K562 (cell line): ENCODE results near the gene RNF223. TPM values are rescaled to one million over a fixed set of nuclear protein-coding genes. Genes with fewer than 3 reads are reported as not detected.

Experiments
- CTBP1 ChIP-seq: fragments of 450-650 bp; IDR thresholded peaks from 2 replicates; pipeline ENCODE4 v1.6.1; 2016; ENCODE audit warnings: borderline replicate concordance
- FOXA3 ChIP-seq, 2 experiments: fragments of 450-650 bp in 1 of 2; sonication (generic) in 1 of 2; formaldehyde crosslinking; IDR thresholded peaks in 1 of 2; conservative IDR thresholded peaks in 1 of 2; 2 replicates each; pipeline versions ENCODE4 v1.4.0 to v1.8.0; 2020 to 2022; ENCODE audit warnings: mild to moderate bottlenecking in 2 of 2, missing genetic modification reagents in 1 of 2
- GABPB1 ChIP-seq: sonication (generic); formaldehyde crosslinking; IDR thresholded peaks from 2 replicates; pipeline ENCODE4 v1.8.0; 2022; ENCODE audit warnings: mild to moderate bottlenecking, missing genetic modification reagents
- JUN ChIP-seq, 2 experiments: sonication (generic) in 1 of 2; formaldehyde crosslinking in 1 of 2; IDR thresholded peaks; 2 replicates each; pipeline versions ENCODE4 v1.6.1 to v1.8.0; 2012 to 2022; ENCODE audit warnings: borderline replicate concordance in 2 of 2, mild to moderate bottlenecking in 2 of 2, improper control_type of control experiment in 1 of 2, low read depth in 1 of 2, low read length in 1 of 2, missing genetic modification reagents in 1 of 2
- ZNF197 ChIP-seq: fragments of 200-800 bp; sonication (Bioruptor generic); IDR thresholded peaks from 2 replicates; pipeline ENCODE4 v1.6.1; 2016; ENCODE audit warnings: low read depth, missing genetic modification characterization, missing compliant biosample characterization
- polyA plus RNA-seq, 8 experiments: library from polyadenylated mRNA; depleted of rRNA in 4 of 8; stranded (reverse) in 5 of 8; unstranded in 3 of 8; fragments of >200 nt; fragmentation: Nextera tagmentation in 2 of 8; fragmentation: Illumina TruSeq in 1 of 8; extraction: Ambion mirVana in 2 of 8; extraction: Trizol in 1 of 8; gene quantifications; 2 replicates each; pipeline versions ENCODE4 v1.2.1 to v1.2.3, GENCODE V29; 2011 to 2014; ENCODE audit warnings: inconsistent platforms in 1 of 8, missing spikeins in 1 of 8
- total RNA-seq, 7 experiments: library from RNA; depleted of rRNA in 6 of 7; stranded (reverse); fragments of >200 nt in 6 of 7; fragmentation: Illumina TruSeq in 2 of 7; extraction: Trizol in 2 of 7; gene quantifications; 2 replicates each; pipeline versions ENCODE4 v1.2.1 to v1.2.3, GENCODE V29; 2011 to 2021; ENCODE audit warnings: low replicate concordance in 1 of 7
- TF ChIP-seq, protein P1 (sequence below): fragments of 450-650 bp; formaldehyde crosslinking; IDR thresholded peaks from 2 replicates; pipeline ENCODE4 v1.4.0; 2020; ENCODE audit warnings: mild to moderate bottlenecking, moderate library complexity
- TF ChIP-seq, protein P2 (sequence below): fragments of 250-450 bp; sonication (Bioruptor Pico); IDR thresholded peaks from 2 replicates; pipeline ENCODE4 v1.4.0; 2020; ENCODE audit warnings: mild to moderate bottlenecking, moderate library complexity
- TF ChIP-seq, protein P3 (sequence below), 2 experiments: fragments of 450-650 bp; formaldehyde crosslinking in 1 of 2; IDR thresholded peaks; 2 replicates each; pipeline versions ENCODE4 v1.4.0 to v1.6.1; 2014 to 2020; ENCODE audit warnings: mild to moderate bottlenecking in 2 of 2, borderline replicate concordance in 1 of 2, low read depth in 1 of 2
- TF ChIP-seq, protein P4 (sequence below), 2 experiments: IDR thresholded peaks; 2 replicates each; pipeline ENCODE4 v1.6.1; 2011; ENCODE audit warnings: borderline replicate concordance in 1 of 2, control low read depth in 1 of 2, low read depth in 1 of 2, low read length in 1 of 2, mild to moderate bottlenecking in 1 of 2, mixed read lengths in 1 of 2, moderate library complexity in 1 of 2; ENCODE audit not compliant: insufficient read depth in 1 of 2, insufficient read length in 1 of 2, poor library complexity in 1 of 2, severe bottlenecking in 1 of 2; ENCODE audit errors: extremely low read depth in 1 of 2
- TF ChIP-seq, protein P5 (sequence below): sonication (generic); formaldehyde crosslinking; IDR thresholded peaks from 2 replicates; pipeline ENCODE4 v1.8.0; 2022; ENCODE audit warnings: missing genetic modification reagents, mild to moderate bottlenecking, moderate library complexity, borderline replicate concordance

RNF223 gene
- total and polyA plus RNA-seq, 9 of the 15 experiments (the other 6 are each of a cell fraction or from before 2014, with no cell fraction given), result 0.04 to 0.32 TPM; not detected in 7

DNA sequence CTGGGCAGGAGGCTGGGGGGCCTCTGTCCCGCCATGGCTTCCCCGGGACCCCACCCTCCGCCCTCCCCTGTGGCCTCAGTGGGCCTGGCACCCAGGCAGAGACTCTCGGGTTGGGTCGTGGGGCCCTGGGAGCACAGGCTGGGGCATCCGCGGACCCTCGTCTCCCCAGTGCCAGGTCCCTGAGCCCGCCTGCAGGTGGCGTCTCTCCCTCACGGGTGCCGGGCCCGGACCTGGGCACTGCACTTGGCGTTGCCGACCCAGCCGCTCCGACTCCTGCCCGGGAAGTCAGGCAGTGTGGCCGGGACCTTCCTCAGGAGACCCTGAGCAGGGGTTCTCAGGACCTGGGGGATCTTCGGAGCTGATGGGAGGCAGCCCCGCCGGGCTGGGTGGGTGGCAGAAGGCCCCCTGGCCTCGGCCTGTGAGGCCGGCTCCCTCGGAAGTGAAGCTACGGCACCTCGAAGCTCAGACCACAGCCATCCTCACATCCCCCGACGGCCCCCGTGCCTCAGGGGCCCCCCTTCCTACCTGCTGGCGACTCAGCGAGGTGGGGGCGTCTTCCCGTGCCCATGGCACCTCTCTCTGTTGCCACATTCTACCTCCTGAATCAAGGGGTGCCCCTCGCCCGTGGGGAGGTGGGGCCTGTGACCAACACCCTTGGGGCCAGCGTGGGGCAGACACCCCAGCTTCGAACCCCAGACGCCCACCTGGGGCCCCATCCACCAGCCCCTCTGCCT lies 48.1 kb upstream of the RNF223 start (continued):
- TF ChIP-seq, protein P1, sequence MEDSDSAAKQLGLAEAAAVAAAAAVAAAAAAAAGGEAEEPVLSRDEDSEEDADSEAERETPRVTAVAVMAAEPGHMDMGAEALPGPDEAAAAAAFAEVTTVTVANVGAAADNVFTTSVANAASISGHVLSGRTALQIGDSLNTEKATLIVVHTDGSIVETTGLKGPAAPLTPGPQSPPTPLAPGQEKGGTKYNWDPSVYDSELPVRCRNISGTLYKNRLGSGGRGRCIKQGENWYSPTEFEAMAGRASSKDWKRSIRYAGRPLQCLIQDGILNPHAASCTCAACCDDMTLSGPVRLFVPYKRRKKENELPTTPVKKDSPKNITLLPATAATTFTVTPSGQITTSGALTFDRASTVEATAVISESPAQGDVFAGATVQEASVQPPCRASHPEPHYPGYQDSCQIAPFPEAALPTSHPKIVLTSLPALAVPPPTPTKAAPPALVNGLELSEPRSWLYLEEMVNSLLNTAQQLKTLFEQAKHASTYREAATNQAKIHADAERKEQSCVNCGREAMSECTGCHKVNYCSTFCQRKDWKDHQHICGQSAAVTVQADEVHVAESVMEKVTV (CRISPR knock-in tag), result peak; percentile 96
- 0 out of 2 replicates have a peak, but pooled peaks have one; percentile 46 for TF ChIP-seq GABPB1 (CRISPR knock-in tag)
- TF ChIP-seq FOXA3 (CRISPR knock-in tag; conservative IDR thresholded peaks at IDR 0.05 in 1 of 2, IDR thresholded peaks at IDR 0.05 in 1 of 2), result peak in 1 of 2 experiments; percentile 4; a peak in 1 of 4 replicates
- TF ChIP-seq JUN (IDR thresholded peaks at IDR 0.05; ENCODE audit: borderline replicate concordance, low read depth, low read length), result no peak
- no peak for TF ChIP-seq JUN (CRISPR knock-in tag; IDR thresholded peaks at IDR 0.05; ENCODE audit: borderline replicate concordance)
- TF ChIP-seq, protein P2, sequence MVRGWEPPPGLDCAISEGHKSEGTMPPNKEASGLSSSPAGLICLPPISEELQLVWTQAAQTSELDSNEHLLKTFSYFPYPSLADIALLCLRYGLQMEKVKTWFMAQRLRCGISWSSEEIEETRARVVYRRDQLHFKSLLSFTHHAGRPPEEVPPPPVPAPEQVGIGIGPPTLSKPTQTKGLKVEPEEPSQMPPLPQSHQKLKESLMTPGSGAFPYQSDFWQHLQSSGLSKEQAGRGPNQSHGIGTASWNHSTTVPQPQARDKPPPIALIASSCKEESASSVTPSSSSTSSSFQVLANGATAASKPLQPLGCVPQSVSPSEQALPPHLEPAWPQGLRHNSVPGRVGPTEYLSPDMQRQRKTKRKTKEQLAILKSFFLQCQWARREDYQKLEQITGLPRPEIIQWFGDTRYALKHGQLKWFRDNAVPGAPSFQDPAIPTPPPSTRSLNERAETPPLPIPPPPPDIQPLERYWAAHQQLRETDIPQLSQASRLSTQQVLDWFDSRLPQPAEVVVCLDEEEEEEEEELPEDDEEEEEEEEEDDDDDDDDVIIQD (CRISPR knock-in tag), result no peak
- TF ChIP-seq, protein P3, sequence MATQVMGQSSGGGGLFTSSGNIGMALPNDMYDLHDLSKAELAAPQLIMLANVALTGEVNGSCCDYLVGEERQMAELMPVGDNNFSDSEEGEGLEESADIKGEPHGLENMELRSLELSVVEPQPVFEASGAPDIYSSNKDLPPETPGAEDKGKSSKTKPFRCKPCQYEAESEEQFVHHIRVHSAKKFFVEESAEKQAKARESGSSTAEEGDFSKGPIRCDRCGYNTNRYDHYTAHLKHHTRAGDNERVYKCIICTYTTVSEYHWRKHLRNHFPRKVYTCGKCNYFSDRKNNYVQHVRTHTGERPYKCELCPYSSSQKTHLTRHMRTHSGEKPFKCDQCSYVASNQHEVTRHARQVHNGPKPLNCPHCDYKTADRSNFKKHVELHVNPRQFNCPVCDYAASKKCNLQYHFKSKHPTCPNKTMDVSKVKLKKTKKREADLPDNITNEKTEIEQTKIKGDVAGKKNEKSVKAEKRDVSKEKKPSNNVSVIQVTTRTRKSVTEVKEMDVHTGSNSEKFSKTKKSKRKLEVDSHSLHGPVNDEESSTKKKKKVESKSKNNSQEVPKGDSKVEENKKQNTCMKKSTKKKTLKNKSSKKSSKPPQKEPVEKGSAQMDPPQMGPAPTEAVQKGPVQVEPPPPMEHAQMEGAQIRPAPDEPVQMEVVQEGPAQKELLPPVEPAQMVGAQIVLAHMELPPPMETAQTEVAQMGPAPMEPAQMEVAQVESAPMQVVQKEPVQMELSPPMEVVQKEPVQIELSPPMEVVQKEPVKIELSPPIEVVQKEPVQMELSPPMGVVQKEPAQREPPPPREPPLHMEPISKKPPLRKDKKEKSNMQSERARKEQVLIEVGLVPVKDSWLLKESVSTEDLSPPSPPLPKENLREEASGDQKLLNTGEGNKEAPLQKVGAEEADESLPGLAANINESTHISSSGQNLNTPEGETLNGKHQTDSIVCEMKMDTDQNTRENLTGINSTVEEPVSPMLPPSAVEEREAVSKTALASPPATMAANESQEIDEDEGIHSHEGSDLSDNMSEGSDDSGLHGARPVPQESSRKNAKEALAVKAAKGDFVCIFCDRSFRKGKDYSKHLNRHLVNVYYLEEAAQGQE (IDR thresholded peaks at IDR 0.05; ENCODE audit: borderline replicate concordance), result peak; percentile 95
- TF ChIP-seq, protein P3 (CRISPR knock-in tag; IDR thresholded peaks at IDR 0.05; ENCODE audit: low read depth), result no peak
- no peak for TF ChIP-seq ZNF197
- TF ChIP-seq, protein P4, sequence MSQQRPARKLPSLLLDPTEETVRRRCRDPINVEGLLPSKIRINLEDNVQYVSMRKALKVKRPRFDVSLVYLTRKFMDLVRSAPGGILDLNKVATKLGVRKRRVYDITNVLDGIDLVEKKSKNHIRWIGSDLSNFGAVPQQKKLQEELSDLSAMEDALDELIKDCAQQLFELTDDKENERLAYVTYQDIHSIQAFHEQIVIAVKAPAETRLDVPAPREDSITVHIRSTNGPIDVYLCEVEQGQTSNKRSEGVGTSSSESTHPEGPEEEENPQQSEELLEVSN (IDR thresholded peaks at IDR 0.05; ENCODE audit: borderline replicate concordance in 1 of 2, extremely low read depth in 1 of 2, insufficient read depth in 1 of 2, insufficient read length in 1 of 2, low read depth in 1 of 2, low read length in 1 of 2, poor library complexity in 1 of 2, severe bottlenecking in 1 of 2), result peak in 1 of 2 experiments; percentile 15
- TF ChIP-seq CTBP1, result peak; percentile 79; the same call in 1 of the 2 replicates
- TF ChIP-seq, protein P5, sequence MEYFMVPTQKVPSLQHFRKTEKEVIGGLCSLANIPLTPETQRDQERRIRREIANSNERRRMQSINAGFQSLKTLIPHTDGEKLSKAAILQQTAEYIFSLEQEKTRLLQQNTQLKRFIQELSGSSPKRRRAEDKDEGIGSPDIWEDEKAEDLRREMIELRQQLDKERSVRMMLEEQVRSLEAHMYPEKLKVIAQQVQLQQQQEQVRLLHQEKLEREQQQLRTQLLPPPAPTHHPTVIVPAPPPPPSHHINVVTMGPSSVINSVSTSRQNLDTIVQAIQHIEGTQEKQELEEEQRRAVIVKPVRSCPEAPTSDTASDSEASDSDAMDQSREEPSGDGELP (CRISPR knock-in tag), result peak; percentile 60; the same call in 1 of the 2 replicates
